Ramos (cell line): ENCODE results near the gene SPCS2.

ENCODE experiments used
- in situ Hi-C: fragments of 300-500 bp; cut with MboI; formaldehyde crosslinking; loops from one replicate; pipeline ENCODE4 v1.14.3; 2022; ENCODE audit warnings: low sequenced_read_pairs; ENCODE audit not compliant: unreplicated experiment

Gene SPCS2

GRCh38 chr11:74948898-74949752, at the start of gene SPCS2, which contains the start of gene XRRA1:
SPCS2 (plus strand) TSS chr11:74949266; CDS start chr11:74949286, 20 bp downstream.
XRRA1 (minus strand) TSS chr11:74949091; CDS start chr11:74940878, 8,213 bp downstream.
- in situ Hi-C loops = no loop called here

- in situ Hi-C loops = no loop called here
Measured at GRCh38 chr11:74902342-74902741, 46.7 kb upstream of the SPCS2 start.

- in situ Hi-C loops = no loop called here
Measured at GRCh38 chr11:74905326-74905725, 43.7 kb upstream of the SPCS2 start.

- in situ Hi-C loops = no loop called here
Measured at GRCh38 chr11:74909385-74909784, 39.7 kb upstream of the SPCS2 start.

DNA sequence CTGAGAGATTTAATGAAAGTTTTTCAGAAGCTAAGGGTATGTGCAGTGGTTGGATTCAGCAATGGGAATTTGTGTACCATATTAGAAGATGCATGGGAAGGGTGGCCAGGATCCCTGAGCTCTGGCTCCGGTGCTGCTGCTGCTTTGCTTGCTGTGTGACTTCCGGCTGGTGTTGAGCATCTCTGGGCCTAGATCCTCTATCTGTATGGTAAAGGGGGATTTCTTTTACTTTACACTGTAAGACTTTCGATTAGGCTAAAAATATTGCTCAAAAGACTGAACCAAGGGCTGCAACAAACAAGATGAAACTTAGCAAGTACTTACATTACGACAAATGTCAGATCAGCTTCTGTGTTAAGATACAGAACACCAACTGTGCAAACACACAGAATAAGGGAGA, 39.3 kb upstream of the SPCS2 start:
- in situ Hi-C loops = no loop called here

DNA sequence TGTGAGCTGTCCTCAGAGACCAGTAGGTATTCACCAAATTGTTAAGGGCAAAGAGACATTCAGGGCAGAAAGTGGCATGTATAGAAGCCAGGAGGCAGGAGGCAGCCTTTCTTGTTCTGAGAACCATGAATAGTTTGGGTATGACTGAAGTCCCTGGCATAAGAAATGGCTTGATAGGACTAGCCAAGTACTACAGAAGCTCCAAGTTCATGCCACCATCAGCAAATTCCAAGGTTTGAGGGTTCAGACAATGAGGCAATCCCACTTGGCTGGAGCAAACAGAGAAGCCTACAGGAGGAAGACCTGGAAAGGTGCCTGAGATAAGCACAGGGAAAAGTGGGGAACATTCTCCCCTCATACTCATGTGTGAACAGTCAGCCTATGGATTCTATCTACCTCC, 25.9 kb upstream of the SPCS2 start:
- in situ Hi-C loops = loop anchor here (5.0 kb wide), 1 partner anchor 104 kb away; no protein-coding TSS in a partner anchor

- in situ Hi-C loops = loop anchor here (5.0 kb wide), 1 partner anchor 322 kb away; no protein-coding TSS in a partner anchor
Measured at GRCh38 chr11:74925281-74925680, 23.8 kb upstream of the SPCS2 start.

DNA sequence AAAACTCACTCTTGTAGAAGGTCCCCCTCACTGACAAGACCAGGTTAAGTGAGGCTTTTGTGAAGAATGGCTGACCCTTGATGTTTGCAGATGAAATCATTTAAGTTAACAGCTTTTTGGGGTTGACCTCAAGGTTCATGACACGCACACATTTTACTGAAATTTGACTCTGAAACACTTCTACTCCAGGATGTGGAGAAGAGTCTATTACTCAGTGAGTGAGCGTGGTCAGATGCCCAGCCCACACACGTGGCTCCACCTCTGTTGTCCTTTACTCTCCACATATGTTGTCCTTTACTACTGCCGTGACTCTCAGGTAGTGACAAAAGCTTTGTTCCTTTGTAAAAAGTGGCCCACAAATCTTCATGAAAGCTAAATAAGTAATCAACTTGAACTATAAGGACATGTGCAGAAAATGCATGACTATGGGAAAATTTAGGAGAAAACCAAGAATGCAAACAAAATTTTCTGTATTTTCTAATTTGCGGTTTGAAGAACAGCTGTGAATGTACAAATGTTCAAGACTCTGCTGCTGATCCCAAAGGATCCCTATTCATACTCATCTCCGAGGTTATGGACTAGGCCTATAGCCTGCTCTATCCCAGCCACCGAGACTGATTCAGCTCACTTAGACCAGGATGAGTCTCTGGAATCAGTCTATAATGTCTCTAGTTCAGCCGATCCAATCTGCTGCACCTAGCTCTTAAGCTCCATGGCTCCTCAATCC, 22.6 kb upstream of the SPCS2 start:
- in situ Hi-C loops = loop anchor here (5.0 kb wide), 1 partner anchor 321 kb away; no protein-coding TSS in a partner anchor

GRCh38 chr11:74927496-74927895, 21.6 kb upstream of the SPCS2 start:
- in situ Hi-C loops = loop anchor here (5.0 kb wide), 1 partner anchor 320 kb away; no protein-coding TSS in a partner anchor

DNA sequence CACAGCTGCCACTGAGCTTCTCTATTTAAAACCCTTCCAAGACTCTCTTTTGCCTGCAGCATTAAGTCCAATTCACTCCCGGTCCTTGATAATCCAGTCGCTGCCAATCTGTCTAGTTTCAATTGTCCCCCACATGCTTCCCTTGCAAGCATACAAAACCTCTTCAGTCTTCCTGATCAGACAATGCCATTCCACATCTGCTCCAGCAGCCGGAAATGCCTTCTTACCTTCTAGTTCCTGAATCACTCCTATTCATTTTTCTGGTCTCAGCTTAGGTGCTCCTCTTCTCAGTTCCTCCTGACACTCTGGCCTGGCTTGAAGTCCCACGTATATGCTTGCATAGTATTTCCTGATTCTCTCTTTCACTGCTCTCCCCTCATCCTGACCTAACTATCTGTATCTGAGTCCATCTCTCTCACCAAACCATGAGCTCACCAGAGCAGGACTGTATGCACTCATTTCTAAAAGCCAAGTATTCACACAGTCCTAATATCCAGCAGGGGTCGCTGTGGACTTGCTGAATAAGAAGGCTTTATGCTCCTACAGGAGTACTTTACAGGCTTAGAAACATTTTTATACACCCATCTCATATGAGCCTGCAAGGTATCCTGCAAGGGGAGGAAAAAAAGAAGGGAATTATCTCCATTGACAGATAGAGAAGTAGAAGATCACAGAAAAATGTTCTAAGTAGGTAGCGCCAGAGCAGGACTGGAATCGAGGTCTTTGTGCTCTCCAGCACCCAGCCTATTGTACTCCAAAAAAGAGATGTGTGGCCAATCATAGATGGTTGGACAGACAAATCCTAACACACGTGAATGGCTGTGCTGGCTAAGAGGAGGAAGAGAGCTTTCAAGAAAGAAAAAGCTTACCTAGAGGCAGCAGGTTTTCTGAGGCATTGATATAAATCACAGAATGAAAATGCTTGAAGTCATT, 19.4 kb upstream of the SPCS2 start:
- in situ Hi-C loops = loop anchor here (5.0 kb wide), 1 partner anchor 318 kb away; no protein-coding TSS in a partner anchor

- in situ Hi-C loops = no loop called here
Measured at GRCh38 chr11:74932169-74932568, 16.9 kb upstream of the SPCS2 start.

DNA sequence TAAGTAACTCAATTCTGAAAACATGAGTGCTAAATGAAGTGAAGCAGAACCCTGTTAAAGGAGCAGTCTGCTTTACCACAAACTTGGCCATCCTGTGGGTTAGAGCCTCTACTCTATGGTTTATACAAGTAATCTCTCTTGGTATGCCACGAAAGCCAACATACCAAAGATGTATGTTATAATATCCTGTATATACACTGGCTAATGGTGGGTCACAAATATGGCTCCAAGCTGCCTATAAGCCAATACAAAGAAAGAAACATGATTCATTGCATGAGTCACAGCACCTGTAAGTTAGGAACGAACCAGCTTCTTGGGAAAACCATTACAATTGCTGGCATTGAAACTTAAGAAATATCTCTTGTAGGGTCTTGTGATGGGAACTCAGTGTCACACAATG, 16.3 kb upstream of the SPCS2 start:
- in situ Hi-C loops = no loop called here

- in situ Hi-C loops = no loop called here
Measured at GRCh38 chr11:74933765-74934164, 15.3 kb upstream of the SPCS2 start.

- in situ Hi-C loops = no loop called here
Measured at GRCh38 chr11:74935285-74935684, 13.8 kb upstream of the SPCS2 start.

DNA sequence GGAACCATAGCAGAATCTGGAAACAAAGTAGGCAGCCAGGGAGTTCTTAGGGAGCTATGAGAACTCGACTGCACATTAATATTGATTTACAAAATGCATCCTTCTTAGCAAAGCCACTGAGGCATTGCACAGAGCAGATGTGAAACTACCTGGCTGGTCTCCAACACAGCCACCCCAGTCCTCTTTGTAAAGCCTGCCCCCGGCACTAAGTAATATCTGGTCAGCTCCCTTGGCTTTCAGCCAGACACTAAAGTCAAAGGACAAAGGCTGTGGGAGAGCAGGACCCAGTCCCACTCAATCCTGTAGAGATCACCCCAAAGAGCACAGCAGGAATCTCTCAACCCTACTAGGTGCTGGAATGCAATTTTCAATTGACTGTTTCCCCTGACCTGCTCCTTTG, 13.0 kb upstream of the SPCS2 start:
- in situ Hi-C loops = no loop called here

GRCh38 chr11:74936976-74937375, 12.1 kb upstream of the SPCS2 start:
- in situ Hi-C loops = no loop called here

DNA sequence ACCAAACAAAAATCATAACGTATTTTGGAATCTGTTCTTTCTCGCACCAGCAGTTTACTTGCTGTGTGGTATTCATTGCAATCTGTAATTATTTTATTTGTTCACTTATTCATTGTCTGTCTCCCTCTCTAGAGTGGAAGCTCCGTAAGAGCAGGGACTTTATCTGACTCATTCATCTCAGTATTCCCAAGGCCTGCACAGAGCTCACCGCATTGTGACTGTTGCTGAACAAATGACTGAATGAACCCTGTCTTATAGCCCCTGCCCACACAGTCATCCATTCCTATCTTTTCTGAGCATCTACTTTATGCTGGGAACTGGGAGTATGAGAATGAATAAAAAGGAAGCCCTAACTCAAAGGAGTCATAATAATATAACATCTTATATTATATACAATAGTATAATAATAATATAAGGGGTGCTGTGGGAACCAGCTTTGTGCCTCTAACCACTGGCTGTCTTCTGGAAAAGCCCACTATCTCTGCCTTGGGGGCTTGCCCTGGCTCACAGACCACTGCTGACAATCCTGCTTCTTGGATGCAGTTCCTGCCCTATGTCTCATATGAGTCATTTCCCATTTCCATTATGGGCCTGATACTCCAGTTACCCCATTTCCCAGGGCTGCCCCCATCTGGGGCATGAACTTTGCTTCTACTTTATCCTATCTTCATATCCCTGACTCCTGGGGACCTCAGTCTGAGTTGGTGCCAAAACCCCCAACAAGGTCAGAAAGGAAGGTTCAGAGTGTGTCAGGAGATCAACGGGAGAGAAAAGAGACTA, 11.2 kb upstream of the SPCS2 start:
- in situ Hi-C loops = no loop called here

GRCh38 chr11:74941492-74941891, 7.6 kb upstream of the SPCS2 start:
- in situ Hi-C loops = no loop called here

GRCh38 chr11:74942073-74942759, 6.8 kb upstream of the SPCS2 start:
- in situ Hi-C loops = no loop called here
